OCI-LY1 (cell line): ENCODE data around the gene CRAT.

Source experiments
- CTCF ChIP-seq: fragments of 200-600 bp; sonication (generic), shearing (Covaris generic); IDR thresholded peaks from 2 replicates; pipeline ENCODE4 v1.5.1; 2017; ENCODE audit warnings: mild to moderate bottlenecking, antibody characterized with exemption, low read length, moderate library complexity, mixed read lengths
- EZH2 ChIP-seq: fragments of 200-600 bp; sonication (generic), shearing (Covaris generic); IDR thresholded peaks from 2 replicates; pipeline ENCODE4 v1.8.0; 2017; ENCODE audit warnings: borderline replicate concordance, mixed run types, mild to moderate bottlenecking, antibody characterized with exemption, low read length, moderate library complexity, mixed read lengths

GRCh38 chr9:129108805-129109536, 1.6 kb downstream of the CRAT start:
- TF ChIP-seq CTCF, result no peak
- TF ChIP-seq EZH2, result no peak
